Keratinocyte (primary cell): ENCODE measurements around the gene NEGR1. TPM values are rescaled to one million over a fixed set of nuclear protein-coding genes. Genes with fewer than 3 reads are reported as not detected.

ENCODE experiments used
- DNase-seq: peaks from one replicate; pipeline ENCODE4 v3.0.0-alpha.2; 2011; ENCODE audit warnings: low read depth, missing footprints, low spot score
- FAIRE-seq: peaks from 2 replicates; lab custom pipeline; 2011; peaks lifted over from hg19 to GRCh38; lab: Jason Lieb, UNC
- H2AFZ ChIP-seq: 2 replicates; pipeline ENCODE4 v1.6.0; 2012; ENCODE audit warnings: low read length, control low read depth, inconsistent platforms; ENCODE audit not compliant: control insufficient read depth
- H3K27ac ChIP-seq: 2 replicates; pipeline ENCODE4 v1.5.1; 2011; ENCODE audit warnings: low read length; ENCODE audit not compliant: control insufficient read depth, insufficient read depth
- H3K27me3 ChIP-seq: 3 replicates; pipeline ENCODE4 v1.6.0; 2011; ENCODE audit warnings: low read length; ENCODE audit not compliant: control insufficient read depth, insufficient read depth; ENCODE audit errors: extremely low read depth
- H3K36me3 ChIP-seq, 2 experiments: 2 replicates in 1 of 2; 3 replicates in 1 of 2; pipeline ENCODE4 v1.5.1; 2011; ENCODE audit warnings: low read length in 2 of 2, mild to moderate bottlenecking in 1 of 2; ENCODE audit not compliant: control insufficient read depth in 2 of 2, insufficient read depth in 2 of 2; ENCODE audit errors: extremely low read depth in 1 of 2
- H3K4me1 ChIP-seq: 3 replicates; pipeline ENCODE4 v1.5.1; 2011; ENCODE audit warnings: low read length; ENCODE audit not compliant: control insufficient read depth, insufficient read depth; ENCODE audit errors: extremely low read depth
- H3K4me2 ChIP-seq: 3 replicates; pipeline ENCODE4 v1.6.0; 2011; ENCODE audit warnings: low read depth, low read length; ENCODE audit not compliant: control insufficient read depth, insufficient read depth; ENCODE audit errors: extremely low read depth
- H3K4me3 ChIP-seq, 3 experiments: fragments of 200-600 bp in 1 of 3; sonication (generic) in 1 of 3; 2 replicates in 2 of 3; 3 replicates in 1 of 3; pipeline ENCODE4 v1.5.1; 2011 to 2016; ENCODE audit warnings: low read length in 3 of 3, mild to moderate bottlenecking in 3 of 3, control low read depth in 2 of 3, inconsistent platforms in 1 of 3, low read depth in 1 of 3, mixed read lengths in 1 of 3, mixed run types in 1 of 3, moderate library complexity in 1 of 3; ENCODE audit not compliant: control insufficient read depth in 2 of 3, insufficient read depth in 2 of 3; ENCODE audit errors: extremely low read depth in 1 of 3
- H3K79me2 ChIP-seq: 2 replicates; pipeline ENCODE4 v1.6.0; 2012; ENCODE audit warnings: low read length; ENCODE audit not compliant: control insufficient read depth, insufficient read depth
- H3K9ac ChIP-seq: 3 replicates; pipeline ENCODE4 v1.6.0; 2011; ENCODE audit warnings: low read length; ENCODE audit not compliant: control insufficient read depth, insufficient read depth; ENCODE audit errors: extremely low read depth
- H3K9me1 ChIP-seq: 3 replicates; pipeline ENCODE4 v1.6.0; 2011; ENCODE audit warnings: low read length; ENCODE audit not compliant: control insufficient read depth, insufficient read depth; ENCODE audit errors: extremely low read depth
- H3K9me3 ChIP-seq: 2 replicates; pipeline ENCODE4 v1.5.1; 2012; ENCODE audit warnings: low read depth, low read length; ENCODE audit not compliant: control insufficient read depth
- H4K20me1 ChIP-seq: 3 replicates; pipeline ENCODE4 v1.6.0; 2011; ENCODE audit warnings: low read length; ENCODE audit not compliant: control insufficient read depth, insufficient read depth; ENCODE audit errors: extremely low read depth
- EZH2 ChIP-seq: IDR thresholded peaks from one replicate; pipeline ENCODE4 v1.6.1; 2012; ENCODE audit warnings: inconsistent platforms, mild to moderate bottlenecking, low read length, moderate library complexity
- dilution Hi-C: fragments of 300-500 bp; cut with MboI; formaldehyde crosslinking; loops from one replicate; pipeline ENCODE4 v1.7.0; 2020; ENCODE audit warnings: low sequenced_read_pairs; ENCODE audit not compliant: extremely low pct_ligation_motif_present
- polyA plus RNA-seq, 5 experiments: library from polyadenylated mRNA; depleted of rRNA in 3 of 5; stranded (reverse) in 3 of 5; stranded (forward) in 1 of 5; unstranded in 1 of 5; fragments of >200 nt; gene quantifications; 1 replicate in 1 of 5; 2 replicates in 3 of 5; 3 replicates in 1 of 5; pipeline versions ENCODE4 v1.2.1 to v1.2.3, GENCODE V29; 2011 to 2012; ENCODE audit warnings: missing spikeins in 2 of 5, low read depth in 1 of 5, low replicate concordance in 1 of 5
- TF ChIP-seq, protein P1 (sequence below), 3 experiments: IDR thresholded peaks in 1 of 3; conservative IDR thresholded peaks in 1 of 3; optimal IDR thresholded peaks in 1 of 3; 2 replicates in 2 of 3; 3 replicates in 1 of 3; pipeline versions ENCODE3 to v1.5.1; 2011; ENCODE audit warnings: low read length in 3 of 3, mild to moderate bottlenecking in 3 of 3, moderate library complexity in 2 of 3, control low read depth in 1 of 3, inconsistent platforms in 1 of 3; ENCODE audit not compliant: insufficient read depth in 2 of 3; ENCODE audit errors: extremely low read depth in 1 of 3

Gene NEGR1
- polyA plus RNA-seq, 1 donor (not counting 4 experiments of a cell fraction or from before 2014, with no cell fraction given): 1.6 TPM

- no peaks in the 10 kb centered on the region for H3K79me2 ChIP-seq
- no peak overlapping the region for H3K4me2 ChIP-seq
- dilution Hi-C loops: no loop called here
- FAIRE-seq: no peak
- no peak overlapping the region for H3K4me3 ChIP-seq
- H3K9ac ChIP-seq: no peak overlapping the region
- H3K9me3 ChIP-seq: no peaks in the 10 kb centered on the region
- H3K9me1 ChIP-seq: no peaks in the 10 kb centered on the region
- H3K27ac ChIP-seq: no peak overlapping the region
- no peak for TF ChIP-seq EZH2
- TF ChIP-seq, protein P1, sequence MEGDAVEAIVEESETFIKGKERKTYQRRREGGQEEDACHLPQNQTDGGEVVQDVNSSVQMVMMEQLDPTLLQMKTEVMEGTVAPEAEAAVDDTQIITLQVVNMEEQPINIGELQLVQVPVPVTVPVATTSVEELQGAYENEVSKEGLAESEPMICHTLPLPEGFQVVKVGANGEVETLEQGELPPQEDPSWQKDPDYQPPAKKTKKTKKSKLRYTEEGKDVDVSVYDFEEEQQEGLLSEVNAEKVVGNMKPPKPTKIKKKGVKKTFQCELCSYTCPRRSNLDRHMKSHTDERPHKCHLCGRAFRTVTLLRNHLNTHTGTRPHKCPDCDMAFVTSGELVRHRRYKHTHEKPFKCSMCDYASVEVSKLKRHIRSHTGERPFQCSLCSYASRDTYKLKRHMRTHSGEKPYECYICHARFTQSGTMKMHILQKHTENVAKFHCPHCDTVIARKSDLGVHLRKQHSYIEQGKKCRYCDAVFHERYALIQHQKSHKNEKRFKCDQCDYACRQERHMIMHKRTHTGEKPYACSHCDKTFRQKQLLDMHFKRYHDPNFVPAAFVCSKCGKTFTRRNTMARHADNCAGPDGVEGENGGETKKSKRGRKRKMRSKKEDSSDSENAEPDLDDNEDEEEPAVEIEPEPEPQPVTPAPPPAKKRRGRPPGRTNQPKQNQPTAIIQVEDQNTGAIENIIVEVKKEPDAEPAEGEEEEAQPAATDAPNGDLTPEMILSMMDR (optimal IDR thresholded peaks at IDR 0.05 in 1 of 3, IDR thresholded peaks at IDR 0.05 in 1 of 3, conservative IDR thresholded peaks at IDR 0.05 in 1 of 3; ENCODE audit: extremely low read depth in 1 of 3, insufficient read depth in 2 of 3, low read length in 3 of 3): no peak
- H4K20me1 ChIP-seq: no peaks in the 10 kb centered on the region
- no peaks in the 10 kb centered on the region for H3K36me3 ChIP-seq
- no peaks in the 10 kb centered on the region for H3K4me1 ChIP-seq
- DNase-seq: no peak
- no peaks in the 10 kb centered on the region for H3K27me3 ChIP-seq
- no peak overlapping the region for H2AFZ ChIP-seq
Observed at GRCh38 chr1:71687376-71687775, 595.0 kb downstream of the NEGR1 start.

GRCh38 chr1:71676979-71677925 is 605.1 kb downstream of the NEGR1 start:
- TF ChIP-seq EZH2: no peak
- TF ChIP-seq, protein P1 (optimal IDR thresholded peaks at IDR 0.05 in 1 of 3, IDR thresholded peaks at IDR 0.05 in 1 of 3, conservative IDR thresholded peaks at IDR 0.05 in 1 of 3; ENCODE audit: extremely low read depth in 1 of 3, insufficient read depth in 2 of 3, low read length in 3 of 3): no peak
- no peak overlapping the region for H2AFZ ChIP-seq
- H3K36me3 ChIP-seq: no peaks in the 10 kb centered on the region
- no peaks in the 10 kb centered on the region for H3K27me3 ChIP-seq
- H3K4me3 ChIP-seq: no peak overlapping the region
- dilution Hi-C loops: no loop called here
- H3K9ac ChIP-seq: no peak overlapping the region
- H3K4me1 ChIP-seq: no peaks in the 10 kb centered on the region
- no peak overlapping the region for H3K27ac ChIP-seq
- H4K20me1 ChIP-seq: no peaks in the 10 kb centered on the region
- no peaks in the 10 kb centered on the region for H3K9me3 ChIP-seq
- FAIRE-seq: no peak
- no peaks in the 10 kb centered on the region for H3K79me2 ChIP-seq
- DNase-seq: no peak
- H3K9me1 ChIP-seq: no peaks in the 10 kb centered on the region
- H3K4me2 ChIP-seq: no peak overlapping the region
